WERI-Rb-1 (cell line): ENCODE measurements around the gene ONECUT1.

Experiments
- DNase-seq: peaks from one replicate; pipeline ENCODE4 v3.0.0-alpha.2; 2020
- H3K27ac ChIP-seq: fragments of 250-450 bp; sonication (Bioruptor Pico); 2 replicates; pipeline ENCODE4 v1.5.1; 2020; ENCODE audit warnings: mild to moderate bottlenecking, moderate library complexity
- H3K27me3 ChIP-seq: fragments of 250-450 bp; sonication (Bioruptor Pico); 2 replicates; pipeline ENCODE4 v1.5.1; 2021; ENCODE audit warnings: mild to moderate bottlenecking, low read depth, moderate library complexity; ENCODE audit not compliant: insufficient read depth, severe bottlenecking
- H3K36me3 ChIP-seq: fragments of 250-450 bp; sonication (Bioruptor Pico); 2 replicates; pipeline ENCODE4 v1.5.1; 2020; ENCODE audit warnings: mild to moderate bottlenecking, moderate library complexity
- H3K4me3 ChIP-seq: 2 replicates; pipeline ENCODE4 v1.5.1; 2011; ENCODE audit warnings: low read depth, mild to moderate bottlenecking, control low read depth, low read length
- H3K9me3 ChIP-seq: fragments of 250-450 bp; sonication (Bioruptor Pico); 2 replicates; pipeline ENCODE4 v1.5.1; 2021; ENCODE audit warnings: mild to moderate bottlenecking, moderate library complexity; ENCODE audit not compliant: severe bottlenecking
- TF ChIP-seq, protein P1 (sequence below): IDR thresholded peaks from 2 replicates; pipeline ENCODE4 v1.5.1; 2011; ENCODE audit warnings: low read depth, mild to moderate bottlenecking, control low read depth, inconsistent platforms, low read length

The ONECUT1 gene

DNA sequence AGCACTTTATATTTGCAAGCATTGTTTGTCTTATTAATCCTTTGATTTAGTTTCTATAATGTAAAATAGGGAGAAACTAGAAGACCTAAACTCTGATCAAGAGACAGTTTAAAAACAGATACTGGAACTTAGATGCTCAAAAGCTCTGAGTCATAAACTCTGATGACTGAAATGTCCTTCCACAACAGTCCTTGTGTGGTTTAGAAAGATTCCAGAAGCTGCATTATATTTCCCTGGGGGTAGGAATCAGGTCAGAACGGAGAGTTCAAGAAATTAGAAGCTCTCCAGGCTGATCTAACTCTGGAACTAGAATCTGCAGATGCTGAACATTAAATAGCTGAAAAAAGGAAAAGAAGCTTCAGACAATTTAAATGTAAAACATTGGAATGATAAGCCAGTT, 18.3 kb upstream of the ONECUT1 start:
- H3K9me3 ChIP-seq = no peaks in the 10 kb centered on the region
- no peak for DNase-seq
- no peaks in the 10 kb centered on the region for H3K36me3 ChIP-seq
- TF ChIP-seq, protein P1, sequence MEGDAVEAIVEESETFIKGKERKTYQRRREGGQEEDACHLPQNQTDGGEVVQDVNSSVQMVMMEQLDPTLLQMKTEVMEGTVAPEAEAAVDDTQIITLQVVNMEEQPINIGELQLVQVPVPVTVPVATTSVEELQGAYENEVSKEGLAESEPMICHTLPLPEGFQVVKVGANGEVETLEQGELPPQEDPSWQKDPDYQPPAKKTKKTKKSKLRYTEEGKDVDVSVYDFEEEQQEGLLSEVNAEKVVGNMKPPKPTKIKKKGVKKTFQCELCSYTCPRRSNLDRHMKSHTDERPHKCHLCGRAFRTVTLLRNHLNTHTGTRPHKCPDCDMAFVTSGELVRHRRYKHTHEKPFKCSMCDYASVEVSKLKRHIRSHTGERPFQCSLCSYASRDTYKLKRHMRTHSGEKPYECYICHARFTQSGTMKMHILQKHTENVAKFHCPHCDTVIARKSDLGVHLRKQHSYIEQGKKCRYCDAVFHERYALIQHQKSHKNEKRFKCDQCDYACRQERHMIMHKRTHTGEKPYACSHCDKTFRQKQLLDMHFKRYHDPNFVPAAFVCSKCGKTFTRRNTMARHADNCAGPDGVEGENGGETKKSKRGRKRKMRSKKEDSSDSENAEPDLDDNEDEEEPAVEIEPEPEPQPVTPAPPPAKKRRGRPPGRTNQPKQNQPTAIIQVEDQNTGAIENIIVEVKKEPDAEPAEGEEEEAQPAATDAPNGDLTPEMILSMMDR = no peak
- no peaks in the 10 kb centered on the region for H3K27me3 ChIP-seq
- no peak overlapping the region for H3K4me3 ChIP-seq
- H3K27ac ChIP-seq = no peak overlapping the region

DNA sequence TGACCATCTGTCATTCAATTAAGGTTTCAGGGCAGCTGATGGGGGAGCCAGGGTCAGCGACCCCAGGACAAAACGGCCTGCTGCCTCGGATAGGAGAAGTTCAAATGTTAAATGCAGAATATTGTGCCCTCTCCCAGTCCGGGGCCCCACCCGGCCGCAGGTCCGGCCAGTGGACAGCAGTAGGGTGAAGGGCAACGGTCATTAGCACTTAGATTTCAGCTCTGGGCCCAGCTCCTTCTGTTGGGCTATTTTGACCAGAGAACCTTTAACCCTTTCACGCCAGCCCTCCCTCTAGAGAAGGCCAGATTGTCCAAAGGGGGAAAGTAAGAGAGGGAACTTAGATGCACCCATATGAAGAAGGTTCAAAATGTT, 16.1 kb upstream of the ONECUT1 start:
- Histone ChIP-seq H3K9me3 (no peaks in the 10 kb centered on the region), H3K4me3 (no peak overlapping the region), H3K36me3 (no peaks in the 10 kb centered on the region), H3K27ac (no peak overlapping the region), H3K27me3 (no peaks in the 10 kb centered on the region)
- TF ChIP-seq, protein P1 = no peak
- DNase-seq = no peak

DNA sequence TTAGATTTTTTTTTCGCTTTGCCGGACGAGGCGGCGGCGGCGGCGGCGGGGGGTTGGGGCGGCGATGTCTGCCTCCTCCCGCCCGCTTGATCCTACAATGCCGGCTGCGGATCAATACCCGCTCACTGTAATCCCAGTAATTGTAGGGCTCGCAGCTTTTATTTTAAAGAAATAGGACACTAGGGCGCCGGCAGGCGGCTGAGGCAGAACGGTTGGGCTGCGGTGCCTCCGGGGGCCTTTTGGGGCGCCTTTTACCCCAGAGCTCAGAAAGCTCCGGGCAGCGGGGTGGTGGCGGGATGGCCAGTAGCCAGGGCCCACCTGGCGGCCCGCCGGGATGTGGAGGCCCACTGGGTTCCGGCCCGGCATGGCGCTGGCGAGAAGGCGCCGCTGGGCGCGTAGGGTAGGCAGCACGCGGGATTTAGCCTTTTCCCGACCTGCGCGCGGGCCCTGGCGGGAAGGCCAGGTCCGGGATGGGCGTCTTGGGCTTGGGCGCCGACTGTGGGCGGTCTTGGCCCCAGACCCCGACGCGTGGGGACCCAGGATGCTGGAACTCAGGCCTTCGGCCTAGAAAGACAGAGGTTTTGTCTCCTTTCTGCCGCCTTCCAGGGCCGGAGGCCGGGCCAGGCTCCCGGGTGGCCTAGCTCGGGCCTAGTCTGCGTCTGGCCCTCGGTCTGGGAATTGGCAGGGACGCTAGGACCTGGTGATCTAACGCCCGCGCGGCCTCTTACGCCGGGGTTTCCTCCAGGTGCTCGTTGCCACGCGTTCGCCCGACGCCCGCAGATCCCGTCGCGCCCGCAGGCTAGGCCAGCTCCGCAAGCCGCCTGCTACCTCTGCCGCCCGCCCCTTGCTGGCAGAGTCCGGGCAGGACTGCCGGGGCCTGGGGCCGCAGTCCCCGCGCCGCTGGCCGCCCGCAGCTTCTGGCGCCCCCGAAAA, 15.5 kb upstream of the ONECUT1 start:
- Histone ChIP-seq H3K27me3 (no peaks in the 10 kb centered on the region), H3K9me3 (no peaks in the 10 kb centered on the region), H3K4me3 (no peak overlapping the region), H3K27ac (no peak overlapping the region), H3K36me3 (no peaks in the 10 kb centered on the region)
- TF ChIP-seq, protein P1 = no peak
- no peak for DNase-seq

DNA sequence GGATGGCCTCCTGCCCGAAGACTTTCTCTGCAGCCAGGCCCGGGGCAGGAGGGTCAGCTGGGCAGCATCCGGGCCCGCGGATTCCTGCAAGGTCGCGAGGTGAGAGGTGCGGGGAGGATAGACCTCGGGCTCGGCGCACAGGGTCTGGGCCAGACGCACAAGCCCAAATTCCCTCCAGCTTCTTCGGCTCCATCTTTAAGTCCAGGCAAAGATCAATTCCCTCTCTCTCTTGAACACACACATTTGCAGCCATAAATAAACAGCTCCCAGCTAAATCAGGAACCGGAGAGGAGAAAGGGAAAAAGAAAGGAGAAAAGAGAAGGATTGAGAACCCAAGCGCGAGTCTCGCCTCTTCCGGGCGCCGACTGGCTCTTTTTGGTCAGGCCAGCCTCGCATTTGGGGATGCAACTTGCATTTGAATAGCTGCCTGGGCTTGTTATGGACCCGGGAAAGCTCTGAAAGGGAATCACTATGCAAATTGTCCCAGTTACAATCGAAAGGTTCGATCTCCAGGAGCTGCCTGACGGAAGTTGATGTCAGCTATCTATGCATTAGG, 14.5 kb upstream of the ONECUT1 start:
- DNase-seq = no peak
- Histone ChIP-seq H3K4me3 (no peak overlapping the region), H3K27me3 (no peaks in the 10 kb centered on the region), H3K27ac (no peak overlapping the region), H3K36me3 (no peaks in the 10 kb centered on the region), H3K9me3 (no peaks in the 10 kb centered on the region)
- TF ChIP-seq, protein P1 = no peak

DNA sequence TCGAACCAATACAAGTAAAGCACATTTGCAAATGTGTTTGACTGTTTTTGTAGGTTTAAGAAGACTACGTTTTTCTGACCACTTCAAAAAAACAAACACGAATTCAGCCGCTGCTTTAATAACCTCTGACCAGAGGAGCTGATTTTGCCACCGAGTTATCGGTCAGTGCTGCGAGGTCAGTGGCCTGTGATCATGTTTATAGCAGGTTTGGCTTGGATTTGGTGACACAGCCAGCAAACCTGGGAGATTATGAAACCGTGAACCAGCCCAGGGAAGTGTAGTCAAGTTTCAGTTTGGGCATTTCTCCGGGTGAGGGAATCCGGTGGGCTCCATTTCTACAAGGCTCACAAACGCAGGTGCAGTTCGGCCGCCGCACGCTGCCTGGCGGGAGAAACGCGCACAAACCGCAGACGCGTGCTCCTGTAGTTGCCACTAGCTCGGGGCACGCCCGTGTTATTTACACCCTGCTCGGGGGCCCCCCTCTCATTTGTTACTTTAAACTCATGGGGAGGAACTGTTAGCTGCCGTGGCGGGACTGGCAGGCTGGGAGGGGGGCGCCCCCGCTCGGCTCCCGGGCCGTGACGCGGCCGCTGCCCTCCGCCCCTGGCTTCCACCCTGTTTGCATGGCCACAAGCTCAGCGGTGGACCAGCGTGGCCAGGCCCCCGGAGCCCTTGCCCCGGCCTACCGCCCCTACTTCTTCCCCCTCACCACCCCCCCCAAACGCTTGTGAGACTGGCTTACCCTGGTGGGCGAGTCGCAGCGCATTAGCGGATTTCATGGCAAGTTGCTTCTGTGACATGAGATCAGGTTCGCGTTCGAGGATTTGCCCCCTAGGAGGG, 13.6 kb upstream of the ONECUT1 start:
- Histone ChIP-seq H3K27me3 (no peaks in the 10 kb centered on the region), H3K9me3 (no peaks in the 10 kb centered on the region), H3K27ac (no peak overlapping the region), H3K4me3 (no peak overlapping the region), H3K36me3 (no peaks in the 10 kb centered on the region)
- TF ChIP-seq, protein P1 = no peak
- DNase-seq = no peak
